Measurements from ENCODE around the gene CAAP1. TPM values are rescaled to one million over a fixed set of nuclear protein-coding genes. Genes with fewer than 3 reads are reported as not detected.

Gene CAAP1
- total and polyA plus RNA-seq, 11 donors = 4.8 to 10.8 (median 7.0) TPM

DNA sequence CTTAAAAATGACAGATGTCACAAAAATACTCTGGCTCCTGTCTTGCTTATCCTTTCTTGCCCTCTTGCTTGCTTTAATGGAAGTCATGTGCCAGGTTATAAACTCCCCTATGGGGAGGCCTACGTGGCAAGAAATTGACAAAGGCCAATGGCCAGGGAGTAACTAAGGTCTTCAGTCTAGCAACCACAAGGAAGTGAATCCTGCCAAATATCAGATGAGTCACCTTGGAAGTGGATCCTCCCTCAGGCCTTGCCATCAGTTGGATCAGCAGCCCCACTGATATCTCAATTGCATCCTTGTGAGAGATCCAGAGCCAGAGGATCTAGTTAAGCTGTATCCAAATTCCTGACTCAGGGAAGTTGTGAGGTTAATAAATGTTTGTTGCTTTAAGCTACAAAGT is 82.8 kb downstream of the CAAP1 start:
- intact Hi-C loops (cut with DNase I) = loop anchor here in 1 of 10 donors (10.0 kb wide), 1 partner anchor 65 kb away; no protein-coding TSS in a partner anchor
- 61 to 69% (median 65%) methylated on average over 1 of the region's 1 CpG for WGBS, 4 donors
- Histone ChIP-seq H3K27me3 (no peaks in the 10 kb centered on the region), H3K4me1 (no peaks in the 10 kb centered on the region), H3K9me3 (no peaks in the 10 kb centered on the region), H3K4me3 (no peak overlapping the region), H3K36me3 (no peaks in the 10 kb centered on the region), H3K27ac (no peak overlapping the region)
- ATAC-seq (no peak), DNase-seq (no peak)
- TF ChIP-seq POLR2A (IDR thresholded peaks at IDR 0.05) = no peak
- TF ChIP-seq, protein P1, sequence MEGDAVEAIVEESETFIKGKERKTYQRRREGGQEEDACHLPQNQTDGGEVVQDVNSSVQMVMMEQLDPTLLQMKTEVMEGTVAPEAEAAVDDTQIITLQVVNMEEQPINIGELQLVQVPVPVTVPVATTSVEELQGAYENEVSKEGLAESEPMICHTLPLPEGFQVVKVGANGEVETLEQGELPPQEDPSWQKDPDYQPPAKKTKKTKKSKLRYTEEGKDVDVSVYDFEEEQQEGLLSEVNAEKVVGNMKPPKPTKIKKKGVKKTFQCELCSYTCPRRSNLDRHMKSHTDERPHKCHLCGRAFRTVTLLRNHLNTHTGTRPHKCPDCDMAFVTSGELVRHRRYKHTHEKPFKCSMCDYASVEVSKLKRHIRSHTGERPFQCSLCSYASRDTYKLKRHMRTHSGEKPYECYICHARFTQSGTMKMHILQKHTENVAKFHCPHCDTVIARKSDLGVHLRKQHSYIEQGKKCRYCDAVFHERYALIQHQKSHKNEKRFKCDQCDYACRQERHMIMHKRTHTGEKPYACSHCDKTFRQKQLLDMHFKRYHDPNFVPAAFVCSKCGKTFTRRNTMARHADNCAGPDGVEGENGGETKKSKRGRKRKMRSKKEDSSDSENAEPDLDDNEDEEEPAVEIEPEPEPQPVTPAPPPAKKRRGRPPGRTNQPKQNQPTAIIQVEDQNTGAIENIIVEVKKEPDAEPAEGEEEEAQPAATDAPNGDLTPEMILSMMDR (IDR thresholded peaks at IDR 0.05) = no peak

DNA sequence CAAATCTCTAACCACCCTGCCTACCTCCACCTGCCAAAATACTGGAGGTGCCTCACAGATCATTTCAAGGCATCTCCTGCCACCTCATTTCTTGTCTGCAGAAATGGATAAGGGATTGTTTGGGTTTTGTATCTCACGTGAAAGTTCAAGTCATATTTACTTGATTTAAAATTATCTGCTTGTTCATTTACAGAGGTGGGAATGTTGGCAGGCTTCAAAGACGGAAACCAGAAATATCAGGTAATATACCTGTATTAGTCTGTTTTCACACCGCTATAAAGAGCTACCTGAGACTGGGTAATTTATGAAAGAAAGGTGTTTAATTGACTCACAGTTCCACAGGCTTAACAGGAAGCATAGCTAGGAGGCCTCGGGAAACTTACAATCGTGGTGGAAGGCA is 85.4 kb downstream of the CAAP1 start:
- 77 to 84% (median 80%) methylated on average over 5 of the region's 5 CpGs for WGBS, 4 donors

DNA sequence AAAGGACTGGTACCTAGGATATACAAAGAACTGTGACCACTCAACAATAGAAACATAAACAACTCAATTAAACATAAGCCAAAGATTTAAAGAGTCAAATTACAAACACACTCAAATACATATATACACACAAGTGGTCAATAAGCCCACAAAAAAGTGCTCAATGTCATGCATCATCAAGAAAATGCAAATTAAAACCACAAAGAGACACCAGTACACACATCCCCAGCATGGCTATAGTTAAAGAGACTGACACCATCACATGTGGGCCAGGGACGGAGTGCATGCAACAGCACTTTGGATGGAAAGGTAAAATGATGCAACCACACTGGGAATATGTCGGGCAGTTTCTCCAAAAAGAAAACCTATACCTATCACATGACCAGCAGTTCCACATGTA is 89.7 kb downstream of the CAAP1 start:
- Histone ChIP-seq H3K9me3 (no peaks in the 10 kb centered on the region), H3K27ac (no peak overlapping the region), H3K4me3 (no peak overlapping the region), H3K4me1 (no peaks in the 10 kb centered on the region), H3K36me3 (no peaks in the 10 kb centered on the region), H3K27me3 (no peaks in the 10 kb centered on the region)
- intact Hi-C loops (cut with DNase I) = loop anchor here in 1 of 10 donors (10.0 kb wide), 1 partner anchor 58 kb away; no protein-coding TSS in a partner anchor
- TF ChIP-seq, protein P1 (IDR thresholded peaks at IDR 0.05) = no peak
- DNase-seq (no peak), ATAC-seq (no peak)
- WGBS, 4 donors = 81 to 90% (median 86%) methylated on average over 2 of the region's 2 CpGs

More for the DNA sequence above, 85.4 kb downstream of the CAAP1 start:
- DNase-seq (no peak), ATAC-seq (no peak)
- Histone ChIP-seq H3K4me3 (no peak overlapping the region), H3K27me3 (no peaks in the 10 kb centered on the region), H3K4me1 (no peaks in the 10 kb centered on the region), H3K9me3 (no peaks in the 10 kb centered on the region), H3K27ac (no peak overlapping the region), H3K36me3 (no peaks in the 10 kb centered on the region)
- intact Hi-C loops (cut with DNase I) = loop anchor here in 1 of 10 donors (10.0 kb wide), 1 partner anchor 62 kb away; no protein-coding TSS in a partner anchor
- TF ChIP-seq, protein P1 (IDR thresholded peaks at IDR 0.05) = no peak
- TF ChIP-seq POLR2A (IDR thresholded peaks at IDR 0.05) = no peak

DNA sequence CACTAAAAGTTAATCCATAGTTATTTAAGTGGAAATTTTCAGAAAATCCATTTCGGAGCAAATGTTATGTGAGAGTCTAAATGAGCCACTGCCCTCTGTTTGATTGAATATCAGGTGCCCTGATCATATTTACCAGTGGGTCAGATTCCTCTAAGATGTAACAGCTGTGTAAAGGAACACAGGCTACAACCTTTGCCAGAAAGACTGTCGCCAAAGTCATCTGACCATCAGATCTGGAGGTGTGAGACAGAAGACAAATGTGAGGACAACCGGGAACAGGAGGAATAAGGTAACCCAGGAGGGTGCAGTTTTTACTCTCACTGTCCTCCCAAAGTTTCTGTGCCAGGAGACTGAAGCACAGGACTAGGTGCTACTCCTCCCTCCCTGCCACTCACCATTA is 90.8 kb downstream of the CAAP1 start:
- H3K36me3 ChIP-seq = no peaks in the 10 kb centered on the region
- no peaks in the 10 kb centered on the region for H3K9me3 ChIP-seq
- TF ChIP-seq, protein P1 (IDR thresholded peaks at IDR 0.05) = no peak
- no peak for TF ChIP-seq POLR2A (IDR thresholded peaks at IDR 0.05)
- H3K27me3 ChIP-seq = no peaks in the 10 kb centered on the region
- H3K27ac ChIP-seq = no peak overlapping the region
- ATAC-seq = no peak
- DNase-seq = no peak
- 59 to 67% (median 63%) methylated on average over 3 of the region's 3 CpGs for WGBS, 4 donors
- H3K4me1 ChIP-seq = no peaks in the 10 kb centered on the region
- intact Hi-C loops (cut with DNase I) = loop anchor here in 1 of 10 donors (10.0 kb wide), 1 partner anchor 57 kb away; no protein-coding TSS in a partner anchor
- no peak overlapping the region for H3K4me3 ChIP-seq

Measured in heart left ventricle (tissue), 16 donors.